Upper lobe of right lung (tissue), 1 donor: ENCODE results near the gene C11orf52. TPM values are rescaled to one million over a fixed set of nuclear protein-coding genes. Genes with fewer than 3 reads are reported as not detected.

Experiments used
- ATAC-seq: fragments of 200-7000 bp; cut with Tn5 transposase; one replicate; pipeline ENCODE4 v1.9.1; 2020; ENCODE audit warnings: mild to moderate bottlenecking, moderate library complexity
- DNase-seq: peaks from one replicate; pipeline ENCODE4 v3.0.0-alpha.2; 2020
- H3K27ac ChIP-seq: fragments of 200-600 bp; one replicate; pipeline ENCODE4 v1.8.0; 2022
- H3K27me3 ChIP-seq: fragments of 200-600 bp; one replicate; pipeline ENCODE4 v1.8.0; 2022; ENCODE audit warnings: mild to moderate bottlenecking
- H3K36me3 ChIP-seq: fragments of 200-600 bp; one replicate; pipeline ENCODE4 v1.8.0; 2022
- H3K4me1 ChIP-seq: fragments of 200-600 bp; one replicate; pipeline ENCODE4 v1.8.0; 2022
- H3K4me3 ChIP-seq: fragments of 200-600 bp; one replicate; pipeline ENCODE4 v1.8.0; 2022; ENCODE audit warnings: mild to moderate bottlenecking
- H3K9me3 ChIP-seq: fragments of 200-600 bp; one replicate; pipeline ENCODE4 v1.8.0; 2022
- CTCF ChIP-seq: fragments of 200-600 bp; IDR thresholded peaks from one replicate; pipeline ENCODE4 v1.8.0; 2022; ENCODE audit warnings: antibody characterized with exemption
- intact Hi-C: fragments of 100-400 bp; cut with DNase I; formaldehyde crosslinking; loops from one replicate; pipeline ENCODE4 v1.11.0; 2022
- total RNA-seq: library from RNA; stranded (reverse); fragmentation: NEBNext Ultra II Directional; extraction: Animal tissue kit (Norgen Biotek cat#: 25700); gene quantifications from one replicate; pipeline ENCODE4 v1.2.1, GENCODE V29; 2021
- donor health status: DM: no; HTN: yes; CAD: no; lungs with severe emphysema.

Gene C11orf52
- total RNA-seq, 1 donor from 2014 or later = 9.8 TPM

DNA sequence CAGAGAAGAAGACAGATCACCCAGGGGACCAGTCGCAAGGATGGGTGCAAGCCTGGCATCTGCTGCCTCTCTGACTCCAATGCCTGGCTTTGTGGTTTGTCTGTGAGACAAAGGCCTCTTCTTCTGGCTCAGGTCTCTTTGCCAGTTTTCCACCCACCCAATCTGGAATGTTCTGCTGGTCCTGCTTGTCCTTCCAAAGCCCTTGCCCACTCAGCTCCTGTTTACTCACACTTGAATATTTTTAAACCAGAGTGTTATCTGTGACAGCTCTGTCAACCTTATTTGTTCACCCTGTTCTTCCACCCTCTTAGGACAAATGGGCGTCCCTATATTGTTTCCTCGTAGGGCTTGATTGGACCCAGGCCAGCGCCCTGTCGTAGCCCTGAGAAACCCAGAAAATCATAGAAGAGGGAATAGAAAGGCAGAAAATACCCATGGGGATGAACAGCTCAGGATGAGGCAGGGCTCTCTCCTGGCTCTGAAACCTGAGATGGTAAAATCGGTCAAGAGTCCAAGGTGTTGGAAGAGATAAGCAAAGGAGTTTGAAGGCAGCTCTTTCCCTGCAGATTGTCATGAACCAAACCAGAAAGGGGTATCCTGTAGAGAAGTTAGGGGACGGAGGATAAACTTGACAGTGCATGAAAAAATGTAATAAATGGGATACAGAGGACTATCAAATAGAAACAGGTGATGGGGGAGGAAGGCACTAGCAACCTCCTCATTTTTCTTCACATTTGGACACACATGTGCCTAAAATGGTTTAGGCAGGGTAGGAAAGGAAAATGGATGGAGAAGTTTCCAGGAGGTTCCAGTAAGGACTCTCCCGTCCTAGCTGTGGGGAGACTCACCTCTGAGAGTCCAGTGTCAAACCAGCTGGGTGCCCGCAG lies 7.8 kb upstream of the C11orf52 start:
- H3K4me1 ChIP-seq = no peaks in the 10 kb centered on the region
- peak overlapping the region; percentile 73 for H3K27ac ChIP-seq
- H3K36me3 ChIP-seq = no peaks in the 10 kb centered on the region
- DNase-seq (no peak), ATAC-seq (peak; percentile 2)
- peaks cover 6% of the 10 kb centered on the region for H3K27me3 ChIP-seq
- H3K9me3 ChIP-seq = no peaks in the 10 kb centered on the region
- no peak for TF ChIP-seq CTCF
- intact Hi-C loops = no loop called here
- H3K4me3 ChIP-seq = peak overlapping the region; percentile 51

- intact Hi-C loops = no loop called here
- DNase-seq = peak; percentile 78
- no peaks in the 10 kb centered on the region for H3K4me1 ChIP-seq
Observed at GRCh38 chr11:111911563-111912401, 6.9 kb upstream of the C11orf52 start, which contains the start of gene CRYAB. Gene CRYAB (minus strand): TSS chr11:111911770. CDS start chr11:111911724, 46 bp downstream.

GRCh38 chr11:111912535-111912934 lies 6.2 kb upstream of the C11orf52 start, which contains the start of gene HSPB2:
Gene HSPB2 (plus strand): TSS chr11:111912734. CDS start chr11:111912830, 96 bp downstream.
- DNase-seq (no peak), ATAC-seq (no peak)
- Histone ChIP-seq H3K4me3 (peak within 1 kb of the TSS; percentile 51), H3K36me3 (no peaks in the 10 kb centered on the region), H3K27me3 (peaks cover 6% of the 10 kb centered on the region), H3K27ac (peak within 1 kb of the TSS; percentile 73), H3K9me3 (no peaks in the 10 kb centered on the region), H3K4me1 (no peaks in the 10 kb centered on the region)
- intact Hi-C loops = no loop called here
- TF ChIP-seq CTCF = no peak

More at GRCh38 chr11:111911563-111912401, 6.9 kb upstream of the C11orf52 start, which contains the start of gene CRYAB:
- no peaks in the 10 kb centered on the region for H3K36me3 ChIP-seq
- ATAC-seq = peak; percentile 91
- peak within 1 kb of the TSS; percentile 51 for H3K4me3 ChIP-seq
- no peak for TF ChIP-seq CTCF
- no peaks in the 10 kb centered on the region for H3K9me3 ChIP-seq
- peak within 1 kb of the TSS; percentile 73 for H3K27ac ChIP-seq
- peaks cover 6% of the 10 kb centered on the region for H3K27me3 ChIP-seq

GRCh38 chr11:111913031-111913861 lies 5.5 kb upstream of the C11orf52 start:
- ATAC-seq (no peak), DNase-seq (no peak)
- Histone ChIP-seq H3K9me3 (no peaks in the 10 kb centered on the region), H3K36me3 (no peaks in the 10 kb centered on the region), H3K4me1 (no peaks in the 10 kb centered on the region), H3K4me3 (peak overlapping the region; percentile 51), H3K27me3 (peaks cover 6% of the 10 kb centered on the region), H3K27ac (peak overlapping the region; percentile 73)
- intact Hi-C loops = no loop called here
- no peak for TF ChIP-seq CTCF

DNA sequence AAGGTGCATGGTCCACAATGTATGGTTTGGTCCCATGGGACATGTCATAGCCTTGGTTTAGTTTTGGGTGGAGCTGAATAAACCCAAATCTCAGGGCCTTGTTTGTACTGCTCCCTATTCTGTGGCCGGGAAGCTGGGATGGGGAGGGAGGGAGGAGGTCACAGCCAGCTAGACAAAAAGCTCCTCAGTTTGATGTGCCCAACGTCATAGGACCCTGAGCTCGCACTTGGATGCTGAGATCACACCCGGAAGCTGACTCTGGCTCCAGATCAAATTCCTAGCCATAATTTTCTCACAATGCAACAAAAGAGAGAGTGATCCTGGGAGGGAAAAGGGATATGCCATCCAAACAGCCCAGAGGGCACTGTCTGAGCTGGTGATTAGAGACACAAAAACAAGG lies 4.7 kb upstream of the C11orf52 start:
- Histone ChIP-seq H3K36me3 (no peaks in the 10 kb centered on the region), H3K27me3 (peaks cover 6% of the 10 kb centered on the region), H3K9me3 (no peaks in the 10 kb centered on the region), H3K4me1 (no peaks in the 10 kb centered on the region), H3K27ac (peak overlapping the region; percentile 73), H3K4me3 (peak overlapping the region; percentile 51)
- no peak for TF ChIP-seq CTCF
- ATAC-seq (no peak), DNase-seq (no peak)
- intact Hi-C loops = no loop called here
